ENCODE results near the gene PHRF1. TPM values are rescaled to one million over a fixed set of nuclear protein-coding genes. Genes with fewer than 3 reads are reported as not detected.
A peak's percentile ranks its signal among the peaks of the same experiment; 100 is the strongest.

PHRF1 gene
- total RNA-seq, 1 experiment from 2014 or later: 42.3 TPM

DNA sequence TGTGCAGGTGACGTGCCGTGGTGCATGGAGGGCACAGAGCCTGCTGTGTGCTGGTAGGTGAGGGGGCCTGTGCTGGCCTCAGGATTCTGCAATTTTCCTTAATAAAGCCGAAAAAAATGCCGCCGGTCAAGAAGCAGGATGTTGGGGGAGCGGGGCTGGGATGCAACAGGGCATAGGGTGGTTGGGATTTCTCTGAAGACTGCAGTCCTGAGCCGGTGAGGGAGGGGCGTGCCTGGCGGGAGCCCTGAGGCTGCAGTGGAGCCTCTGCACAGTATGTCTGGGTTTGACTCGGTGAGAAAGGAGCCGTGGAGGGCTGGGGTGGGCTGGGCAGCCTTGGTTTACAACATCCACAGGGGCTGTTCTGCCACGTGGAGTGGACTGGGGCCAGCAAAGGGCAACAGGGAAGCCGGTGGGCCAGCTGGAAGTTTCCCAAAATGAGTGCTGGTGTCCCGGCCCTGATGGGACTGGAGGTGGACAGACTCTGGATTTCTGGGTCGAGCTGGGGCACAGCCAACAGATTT, 47.1 kb downstream of the PHRF1 start:
- no peak overlapping the region for H3K4me3 Mint-ChIP-seq (ENCODE audit: low read depth, unreplicated experiment)
- H3K4me1 Mint-ChIP-seq (ENCODE audit: low read depth, unreplicated experiment): peaks cover 10% of the 10 kb centered on the region
- BruUV-seq (replicated peaks): no TSS peak

DNA sequence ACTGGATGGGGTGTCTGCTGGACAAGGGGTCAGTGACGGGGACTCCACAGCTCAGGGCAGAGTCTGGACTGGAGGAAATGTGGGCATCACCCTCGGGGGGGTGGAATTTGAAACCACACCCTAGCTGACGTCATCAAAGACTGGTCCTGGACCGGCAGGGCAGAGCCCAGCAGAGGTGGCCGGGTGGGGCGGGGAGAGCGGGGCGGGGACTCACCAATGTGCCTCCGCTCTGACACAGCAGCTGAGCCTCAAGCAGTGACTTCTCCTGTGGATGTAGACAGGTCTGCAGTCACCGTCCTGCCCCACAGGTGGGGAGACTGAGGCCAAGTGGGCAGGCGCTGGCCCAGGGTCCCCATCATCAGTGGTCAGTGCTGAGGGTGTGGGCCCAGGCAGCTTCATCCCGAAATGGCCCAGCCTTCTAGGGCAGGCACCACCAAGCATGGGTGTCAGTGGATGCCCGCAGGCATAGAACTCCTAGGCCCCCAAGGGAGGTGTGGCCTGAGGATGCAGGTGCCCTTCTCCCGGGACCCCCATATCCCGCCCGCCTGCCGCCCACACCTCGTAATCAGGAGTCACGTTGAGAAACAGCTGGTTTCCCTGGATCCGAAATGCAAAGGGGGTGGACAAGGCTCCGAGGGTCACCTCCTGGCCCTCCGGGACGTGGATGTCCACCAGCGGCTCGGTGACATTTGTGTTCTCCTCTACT, 47.9 kb downstream of the PHRF1 start:
- peak; percentile 82 for DNase-seq
- peak overlapping the region; percentile 13 for H3K27ac Mint-ChIP-seq (ENCODE audit: unreplicated experiment)
- H3K4me1 Mint-ChIP-seq (ENCODE audit: low read depth, unreplicated experiment): peaks cover 10% of the 10 kb centered on the region
- H3K4me3 Mint-ChIP-seq (ENCODE audit: low read depth, unreplicated experiment): peak overlapping the region; percentile 41
- H3K27me3 Mint-ChIP-seq (ENCODE audit: unreplicated experiment): no peaks in the 10 kb centered on the region
- peaks cover 4% of the 10 kb centered on the region for H3K9me3 Mint-ChIP-seq (ENCODE audit: low read depth, unreplicated experiment)
- BruUV-seq (replicated peaks): no TSS peak
- H3K36me3 Mint-ChIP-seq (ENCODE audit: insufficient read depth, unreplicated experiment): peaks cover 35% of the 10 kb centered on the region
- TF ChIP-seq, protein P1, sequence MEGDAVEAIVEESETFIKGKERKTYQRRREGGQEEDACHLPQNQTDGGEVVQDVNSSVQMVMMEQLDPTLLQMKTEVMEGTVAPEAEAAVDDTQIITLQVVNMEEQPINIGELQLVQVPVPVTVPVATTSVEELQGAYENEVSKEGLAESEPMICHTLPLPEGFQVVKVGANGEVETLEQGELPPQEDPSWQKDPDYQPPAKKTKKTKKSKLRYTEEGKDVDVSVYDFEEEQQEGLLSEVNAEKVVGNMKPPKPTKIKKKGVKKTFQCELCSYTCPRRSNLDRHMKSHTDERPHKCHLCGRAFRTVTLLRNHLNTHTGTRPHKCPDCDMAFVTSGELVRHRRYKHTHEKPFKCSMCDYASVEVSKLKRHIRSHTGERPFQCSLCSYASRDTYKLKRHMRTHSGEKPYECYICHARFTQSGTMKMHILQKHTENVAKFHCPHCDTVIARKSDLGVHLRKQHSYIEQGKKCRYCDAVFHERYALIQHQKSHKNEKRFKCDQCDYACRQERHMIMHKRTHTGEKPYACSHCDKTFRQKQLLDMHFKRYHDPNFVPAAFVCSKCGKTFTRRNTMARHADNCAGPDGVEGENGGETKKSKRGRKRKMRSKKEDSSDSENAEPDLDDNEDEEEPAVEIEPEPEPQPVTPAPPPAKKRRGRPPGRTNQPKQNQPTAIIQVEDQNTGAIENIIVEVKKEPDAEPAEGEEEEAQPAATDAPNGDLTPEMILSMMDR (IDR thresholded peaks at IDR 0.05; ENCODE audit: unreplicated experiment): no peak
- CTCF ChIA-PET: interaction anchor here (0.5 kb wide), 2 partner anchors 11 to 761 kb away, joined by 3 read pairs; no protein-coding TSS in a partner anchor
- intact Hi-C loops (cut with micrococcal nuclease; ENCODE audit: unreplicated experiment): no loop called here

More for the DNA sequence above, 47.1 kb downstream of the PHRF1 start:
- Mint-ChIP-seq H3K27me3 (ENCODE audit: unreplicated experiment) (no peaks in the 10 kb centered on the region), H3K9me3 (ENCODE audit: low read depth, unreplicated experiment) (peaks cover 4% of the 10 kb centered on the region), H3K27ac (ENCODE audit: unreplicated experiment) (peak overlapping the region; percentile 13), H3K36me3 (ENCODE audit: insufficient read depth, unreplicated experiment) (peaks cover 41% of the 10 kb centered on the region)
- TF ChIP-seq, protein P1 (IDR thresholded peaks at IDR 0.05; ENCODE audit: unreplicated experiment): no peak
- CTCF ChIA-PET: no interaction called here
- intact Hi-C loops (cut with micrococcal nuclease; ENCODE audit: unreplicated experiment): no loop called here
- DNase-seq: no peak

DNA sequence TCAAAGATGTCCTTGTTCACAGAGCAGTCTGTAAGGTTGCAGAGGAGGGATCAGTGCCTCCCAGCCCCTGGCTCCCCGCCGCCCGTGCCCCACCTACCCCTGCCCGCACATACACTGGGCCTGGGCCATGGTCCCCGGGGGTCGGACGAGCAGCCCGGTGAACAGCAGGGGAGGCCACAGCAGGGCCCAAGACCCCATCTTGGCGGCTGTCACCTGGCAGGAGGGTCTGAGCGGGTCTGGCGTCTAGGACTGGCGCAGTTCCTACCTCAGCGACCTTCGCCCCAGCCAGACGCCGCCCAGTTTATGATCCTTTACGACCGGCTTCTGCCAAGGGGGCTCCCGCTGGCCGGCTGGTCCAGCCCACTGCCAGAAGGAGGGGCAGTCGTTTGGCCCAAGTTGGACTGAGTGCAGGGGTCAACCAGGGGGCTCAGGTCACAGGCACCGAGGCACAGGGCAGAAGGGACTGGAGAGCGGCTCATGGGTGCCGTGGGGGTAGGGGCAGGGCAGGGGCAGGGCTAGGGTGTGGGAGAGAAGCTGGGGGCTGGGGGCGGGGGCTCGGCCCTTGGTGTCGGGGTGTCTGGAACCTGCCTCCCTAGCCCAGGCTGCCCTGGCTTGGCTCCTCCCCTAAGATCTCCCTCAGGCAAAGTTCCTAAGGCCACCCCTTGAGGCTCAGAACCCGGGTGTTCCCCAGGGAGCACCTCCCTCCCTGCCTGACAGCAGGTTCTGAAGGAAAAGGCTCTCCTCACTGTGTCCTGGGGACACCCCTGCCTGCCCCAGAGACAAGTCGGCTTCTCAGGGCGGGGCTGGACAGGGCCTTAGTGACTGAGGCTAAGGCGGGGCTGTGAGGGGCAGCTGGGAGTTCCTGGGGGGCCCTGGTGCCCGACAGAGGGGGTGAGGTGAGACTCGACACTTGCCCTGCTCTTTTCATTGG, 48.7 kb downstream of the PHRF1 start, which contains the start of gene CDHR5:
Gene CDHR5, minus strand, starts transcription at position 251 of the 931 bp plus-strand sequence. Its CDS starts 53 bp downstream, at position 198.
- TF ChIP-seq, protein P1 (IDR thresholded peaks at IDR 0.05; ENCODE audit: unreplicated experiment): no peak
- DNase-seq: no peak
- Mint-ChIP-seq H3K4me3 (ENCODE audit: low read depth, unreplicated experiment) (peak within 1 kb of the TSS; percentile 41), H3K4me1 (ENCODE audit: low read depth, unreplicated experiment) (peaks cover 10% of the 10 kb centered on the region), H3K27ac (ENCODE audit: unreplicated experiment) (peak within 1 kb of the TSS; percentile 13), H3K27me3 (ENCODE audit: unreplicated experiment) (no peaks in the 10 kb centered on the region), H3K36me3 (ENCODE audit: insufficient read depth, unreplicated experiment) (peaks cover 32% of the 10 kb centered on the region), H3K9me3 (ENCODE audit: low read depth, unreplicated experiment) (peaks cover 4% of the 10 kb centered on the region)
- CTCF ChIA-PET: no interaction called here
- BruUV-seq (replicated peaks): no TSS peak
- intact Hi-C loops (cut with micrococcal nuclease; ENCODE audit: unreplicated experiment): no loop called here

DNA sequence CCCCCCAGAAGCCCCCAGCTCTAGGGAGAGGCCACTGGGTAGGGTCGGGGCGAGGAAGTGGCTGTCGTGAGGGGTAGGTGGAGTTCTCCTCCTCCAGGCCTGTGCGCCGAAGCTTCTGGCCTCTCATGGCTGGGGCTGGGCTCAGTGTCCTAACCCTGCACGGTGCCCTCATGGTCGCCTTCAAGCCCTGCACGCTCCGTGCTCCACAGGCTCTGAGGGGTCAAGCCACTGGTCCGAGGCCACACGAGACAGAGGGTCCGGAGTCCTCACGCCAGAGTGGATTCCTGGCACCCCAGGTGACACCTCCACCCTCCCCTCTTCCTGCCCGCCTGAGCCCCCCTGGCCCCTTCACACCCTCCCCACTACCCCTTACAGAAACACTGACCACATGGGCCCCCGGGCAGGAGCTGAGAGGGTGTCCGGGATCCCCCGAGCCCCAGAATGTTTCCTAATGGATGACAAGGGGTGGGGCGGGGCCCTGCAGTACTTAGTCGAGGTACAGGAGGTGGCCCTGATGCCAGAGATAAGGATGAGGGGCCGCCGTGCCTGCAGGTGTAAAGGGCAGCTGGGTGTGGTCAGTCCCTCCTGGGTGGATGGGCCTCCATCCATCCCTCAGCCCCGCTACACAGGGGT, 49.5 kb downstream of the PHRF1 start:
- Mint-ChIP-seq H3K9me3 (ENCODE audit: low read depth, unreplicated experiment) (peaks cover 4% of the 10 kb centered on the region), H3K4me3 (ENCODE audit: low read depth, unreplicated experiment) (peak overlapping the region; percentile 41), H3K27ac (ENCODE audit: unreplicated experiment) (no peak overlapping the region), H3K4me1 (ENCODE audit: low read depth, unreplicated experiment) (peaks cover 10% of the 10 kb centered on the region), H3K36me3 (ENCODE audit: insufficient read depth, unreplicated experiment) (peaks cover 31% of the 10 kb centered on the region), H3K27me3 (ENCODE audit: unreplicated experiment) (no peaks in the 10 kb centered on the region)
- no TSS peak for BruUV-seq (replicated peaks)
- intact Hi-C loops (cut with micrococcal nuclease; ENCODE audit: unreplicated experiment): no loop called here
- TF ChIP-seq, protein P1 (IDR thresholded peaks at IDR 0.05; ENCODE audit: unreplicated experiment): no peak
- no peak for DNase-seq
- CTCF ChIA-PET: no interaction called here

Data from Calu3 (cell line).